AG04450 (cell line): Measurements from ENCODE around the gene KRT85. TPM values are rescaled to one million over a fixed set of nuclear protein-coding genes. Genes with fewer than 3 reads are reported as not detected.

Experiments
- CTCF ChIA-PET: fragments of 300-600, 350-600 bp; formaldehyde crosslinking; extraction: SDS; loops from one replicate; lab custom pipeline; 2022; ENCODE audit warnings: antibody characterized with exemption, inconsistent platforms; lab: Charles Lee
- POLR2A ChIA-PET: fragments of 350-600 bp; formaldehyde crosslinking; extraction: SDS; loops from one replicate; lab custom pipeline; 2021; ENCODE audit warnings: antibody characterized with exemption, inconsistent platforms; lab: Yijun Ruan, JAX
- DNase-seq: peaks from one replicate; pipeline ENCODE4 v3.0.0-alpha.2; 2011; ENCODE audit warnings: low read depth, low spot score
- H3K27ac ChIP-seq: one replicate; pipeline ENCODE4 v1.5.1; 2012; ENCODE audit warnings: low read depth, low read length, control low read depth
- H3K27me3 ChIP-seq: one replicate; pipeline ENCODE4 v1.6.0; 2012; ENCODE audit warnings: low read length; ENCODE audit not compliant: control insufficient read depth, insufficient read depth
- H3K4me3 ChIP-seq: 2 replicates; pipeline ENCODE4 v1.5.1; 2011; ENCODE audit warnings: mild to moderate bottlenecking, low read depth, low read length, control low read depth
- H3K9me3 ChIP-seq: 2 replicates; pipeline ENCODE4 v1.5.1; 2012; ENCODE audit warnings: low read length; ENCODE audit not compliant: control insufficient read depth, insufficient read depth
- polyA plus RNA-seq: library from polyadenylated mRNA; depleted of rRNA; stranded (reverse); fragments of >200 nt; gene quantifications from 2 replicates; pipeline ENCODE4 v1.2.3, GENCODE V29; 2011
- TF ChIP-seq, protein P1 (sequence below): IDR thresholded peaks from 2 replicates; pipeline ENCODE4 v1.5.1; 2011; ENCODE audit warnings: low read depth, low read length, control low read depth, inconsistent platforms

KRT85 gene
- polyA plus RNA-seq, 1 experiment, result not detected

DNA sequence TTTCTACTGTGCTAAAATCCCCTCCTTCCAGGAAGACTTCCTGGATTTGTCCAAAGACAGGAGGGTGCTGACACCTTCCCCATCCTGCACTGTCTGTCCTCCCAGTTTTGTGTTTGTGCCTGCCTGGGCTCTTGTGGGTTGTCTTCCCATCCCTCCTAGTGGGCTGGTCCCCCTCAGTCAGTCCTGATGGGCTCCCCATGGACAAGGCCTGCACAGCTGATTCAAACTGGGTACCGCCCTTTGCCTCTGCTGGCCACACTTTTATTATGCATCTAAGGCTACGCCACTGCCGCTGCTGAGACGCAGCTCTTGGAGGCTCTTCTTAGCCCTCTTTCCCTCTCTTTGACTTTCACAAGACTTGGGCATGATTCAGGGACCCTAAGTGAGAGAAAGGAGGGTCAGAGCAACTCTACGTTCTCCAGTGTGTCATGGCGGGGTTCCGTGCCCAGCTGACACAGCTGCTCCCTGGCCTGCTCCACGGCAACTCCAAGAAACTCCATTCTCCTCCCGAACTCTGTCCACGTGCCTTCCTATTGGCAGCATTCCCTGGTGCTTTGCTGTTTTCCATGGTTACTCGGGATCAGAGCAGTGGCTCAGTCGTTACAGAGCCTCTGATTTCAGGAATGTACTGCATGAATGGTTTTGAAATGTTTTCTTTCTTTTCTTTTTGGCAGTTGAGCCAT, 3.8 kb upstream of the KRT85 start:
- TF ChIP-seq, protein P1, sequence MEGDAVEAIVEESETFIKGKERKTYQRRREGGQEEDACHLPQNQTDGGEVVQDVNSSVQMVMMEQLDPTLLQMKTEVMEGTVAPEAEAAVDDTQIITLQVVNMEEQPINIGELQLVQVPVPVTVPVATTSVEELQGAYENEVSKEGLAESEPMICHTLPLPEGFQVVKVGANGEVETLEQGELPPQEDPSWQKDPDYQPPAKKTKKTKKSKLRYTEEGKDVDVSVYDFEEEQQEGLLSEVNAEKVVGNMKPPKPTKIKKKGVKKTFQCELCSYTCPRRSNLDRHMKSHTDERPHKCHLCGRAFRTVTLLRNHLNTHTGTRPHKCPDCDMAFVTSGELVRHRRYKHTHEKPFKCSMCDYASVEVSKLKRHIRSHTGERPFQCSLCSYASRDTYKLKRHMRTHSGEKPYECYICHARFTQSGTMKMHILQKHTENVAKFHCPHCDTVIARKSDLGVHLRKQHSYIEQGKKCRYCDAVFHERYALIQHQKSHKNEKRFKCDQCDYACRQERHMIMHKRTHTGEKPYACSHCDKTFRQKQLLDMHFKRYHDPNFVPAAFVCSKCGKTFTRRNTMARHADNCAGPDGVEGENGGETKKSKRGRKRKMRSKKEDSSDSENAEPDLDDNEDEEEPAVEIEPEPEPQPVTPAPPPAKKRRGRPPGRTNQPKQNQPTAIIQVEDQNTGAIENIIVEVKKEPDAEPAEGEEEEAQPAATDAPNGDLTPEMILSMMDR, result no peak
- no peak for DNase-seq
- Histone ChIP-seq H3K4me3 (no peak overlapping the region), H3K9me3 (no peaks in the 10 kb centered on the region), H3K27ac (peak overlapping the region; percentile 21), H3K27me3 (peaks cover 37% of the 10 kb centered on the region)
- ChIA-PET CTCF (interaction anchor here (1.0 to 6.6 kb wide), 18 partner anchors 11 to 609 kb away, joined by 3 to 134 read pairs (median 7); partner anchors contain the start of gene KRT4), POLR2A (interaction anchor here (0.6 kb wide), 1 partner anchor 429 kb away, joined by 3 read pairs; no protein-coding TSS in a partner anchor)

DNA sequence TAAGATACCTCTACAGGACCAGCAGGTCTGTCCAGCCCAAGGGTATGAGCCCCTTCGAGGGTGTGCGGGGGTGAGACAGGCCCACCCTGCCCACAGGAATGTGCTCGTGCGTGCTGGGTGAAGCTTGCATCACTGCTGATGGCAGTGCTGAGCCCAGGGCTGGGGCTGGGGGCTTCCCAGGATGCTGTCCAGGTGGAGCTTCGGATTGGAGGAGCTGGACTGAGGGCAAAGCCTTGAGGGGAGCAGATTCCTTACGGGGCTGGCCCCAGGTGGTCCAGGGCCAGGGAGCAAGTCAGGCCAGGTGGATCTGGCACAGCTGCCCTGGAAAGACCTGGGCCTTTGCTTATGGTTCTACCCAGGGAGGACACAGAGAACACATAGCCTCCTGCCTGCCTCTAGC, 2.5 kb upstream of the KRT85 start:
- TF ChIP-seq, protein P1, result no peak
- Histone ChIP-seq H3K9me3 (no peaks in the 10 kb centered on the region), H3K4me3 (no peak overlapping the region), H3K27me3 (peaks cover 40% of the 10 kb centered on the region), H3K27ac (no peak overlapping the region)
- POLR2A ChIA-PET, result no interaction called here
- CTCF ChIA-PET, result interaction anchor here (1.3 to 6.6 kb wide), 5 partner anchors 213 to 514 kb away, joined by 3 to 39 read pairs (median 9); no protein-coding TSS in a partner anchor
- no peak for DNase-seq

DNA sequence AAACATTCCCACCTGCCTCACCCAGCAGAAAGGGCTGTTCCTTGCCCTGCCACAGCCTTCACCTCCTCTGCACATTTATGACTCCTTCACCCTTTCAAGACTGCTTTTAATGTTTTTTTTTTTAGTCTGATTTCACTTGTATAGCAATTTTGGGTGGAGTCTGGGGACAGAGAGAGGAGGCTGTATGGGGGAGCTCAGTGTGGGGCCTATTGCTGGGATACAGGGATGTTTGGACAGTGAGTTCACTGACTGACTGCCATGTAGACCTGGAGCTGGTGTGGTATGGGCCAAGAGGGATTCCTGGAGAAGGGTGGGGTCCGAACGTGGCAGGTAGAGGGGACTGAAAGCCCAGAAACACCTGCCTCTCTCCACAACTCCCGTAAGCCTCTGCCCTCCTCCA, 1.9 kb upstream of the KRT85 start:
- H3K9me3 ChIP-seq, result no peaks in the 10 kb centered on the region
- TF ChIP-seq, protein P1, result no peak
- DNase-seq, result no peak
- ChIA-PET POLR2A (no interaction called here), CTCF (interaction anchor here (0.6 to 6.6 kb wide), 7 partner anchors 90 to 515 kb away, joined by 3 to 39 read pairs (median 9); no protein-coding TSS in a partner anchor)
- H3K27me3 ChIP-seq, result peaks cover 46% of the 10 kb centered on the region
- H3K27ac ChIP-seq, result no peak overlapping the region
- no peak overlapping the region for H3K4me3 ChIP-seq

DNA sequence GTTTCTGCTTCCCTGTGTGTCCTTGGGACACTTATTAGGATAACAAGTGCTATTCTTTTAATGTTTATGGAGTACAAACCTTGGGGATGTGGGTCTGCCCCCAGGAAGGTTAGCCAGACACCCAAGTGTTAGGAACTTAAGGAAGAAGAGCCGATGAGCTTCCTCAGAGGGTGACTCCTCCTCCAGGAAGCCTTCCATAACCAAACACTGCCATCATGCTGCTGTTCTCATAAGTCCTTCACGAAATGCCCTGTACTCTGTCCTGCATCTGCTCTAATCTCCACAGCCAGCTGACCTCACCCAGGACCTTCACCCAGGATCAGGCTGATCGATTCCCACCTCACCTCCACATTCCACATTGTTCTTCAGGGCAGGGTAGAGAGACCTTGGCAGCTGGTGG, 1.2 kb upstream of the KRT85 start:
- TF ChIP-seq, protein P1, result no peak
- Histone ChIP-seq H3K27me3 (peaks cover 52% of the 10 kb centered on the region), H3K9me3 (no peaks in the 10 kb centered on the region), H3K4me3 (no peak overlapping the region), H3K27ac (no peak overlapping the region)
- POLR2A ChIA-PET, result no interaction called here
- DNase-seq, result no peak
- CTCF ChIA-PET, result interaction anchor here (0.6 to 5.2 kb wide), 7 partner anchors 89 to 516 kb away, joined by 3 to 39 read pairs (median 4); no protein-coding TSS in a partner anchor

DNA sequence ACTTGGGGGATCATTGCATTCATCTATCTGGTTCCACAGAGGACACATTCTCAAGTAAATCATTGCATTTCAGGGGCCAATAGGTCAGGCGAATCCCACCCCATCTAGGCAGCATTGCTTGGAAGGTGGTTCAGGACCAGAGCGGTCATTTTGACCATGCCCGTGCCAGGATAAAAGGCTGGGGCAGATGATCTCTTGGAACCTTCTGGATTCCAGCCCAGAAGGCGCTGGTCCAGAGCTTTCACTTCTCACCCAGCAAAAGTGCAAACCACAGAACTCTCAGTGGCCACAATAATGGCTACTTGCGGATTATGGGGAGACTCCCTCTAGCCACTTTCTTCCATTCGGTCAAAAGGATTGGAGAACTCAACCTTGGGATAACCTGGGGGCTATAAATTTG, 595 bp upstream of the KRT85 start:
- TF ChIP-seq, protein P1, result no peak
- no peak for DNase-seq
- Histone ChIP-seq H3K27me3 (peaks cover 51% of the 10 kb centered on the region), H3K9me3 (no peaks in the 10 kb centered on the region), H3K4me3 (no peak overlapping the region), H3K27ac (no peak overlapping the region)
- POLR2A ChIA-PET, result no interaction called here
- CTCF ChIA-PET, result interaction anchor here (0.9 to 1.1 kb wide), 2 partner anchors 503 to 512 kb away, joined by 3 to 7 read pairs; no protein-coding TSS in a partner anchor
